ENCODE measurements around the gene PREPL. TPM values are rescaled to one million over a fixed set of nuclear protein-coding genes. Genes with fewer than 3 reads are reported as not detected.
"Not testable (repeated sequence)": the region's sequence is repeated elsewhere in the genome, so short reads cannot be mapped to it uniquely, and the experiment has no call there.

PREPL gene
- polyA plus RNA-seq, 1 donor (not counting 4 experiments of a cell fraction or from before 2014, with no cell fraction given), result 36.4 TPM

DNA sequence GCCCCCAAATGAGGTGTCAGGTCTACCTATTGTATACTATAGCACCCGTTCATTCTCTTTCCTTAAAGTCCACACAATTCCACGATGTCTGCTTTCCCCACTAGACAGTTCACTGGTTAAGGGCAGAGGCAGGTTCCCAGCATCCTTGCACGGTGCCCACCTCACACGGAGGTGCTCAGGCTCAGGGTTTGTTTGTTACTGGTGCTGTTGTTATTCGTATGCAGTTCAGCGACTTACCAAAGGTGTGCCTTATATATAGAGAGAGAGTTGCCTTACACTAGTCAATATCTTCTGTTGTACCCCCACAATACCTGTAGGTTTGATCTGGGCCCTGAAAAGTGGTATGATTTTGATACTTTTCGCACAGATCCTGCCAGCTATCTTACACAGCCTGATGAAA is 55.4 kb downstream of the PREPL start:
- H3K4me1 ChIP-seq (ENCODE audit: control insufficient read depth, extremely low read depth, insufficient read depth, low read length), result no peaks in the 10 kb centered on the region
- DNase-seq (ENCODE audit: low read depth, low spot score) (no peak), FAIRE-seq (no peak)
- H3K4me3 ChIP-seq (ENCODE audit: control insufficient read depth in 2 of 3, extremely low read depth in 1 of 3, insufficient read depth in 2 of 3, low read depth in 1 of 3, low read length in 3 of 3), result no peak overlapping the region
- peaks cover 5% of the 10 kb centered on the region for H3K9me3 ChIP-seq (ENCODE audit: control insufficient read depth, low read depth, low read length)
- no peaks in the 10 kb centered on the region for H3K79me2 ChIP-seq (ENCODE audit: control insufficient read depth, insufficient read depth, low read length)
- H3K36me3 ChIP-seq (ENCODE audit: control insufficient read depth in 2 of 2, extremely low read depth in 1 of 2, insufficient read depth in 2 of 2, low read length in 2 of 2), result no peaks in the 10 kb centered on the region
- no peaks in the 10 kb centered on the region for H3K9me1 ChIP-seq (ENCODE audit: control insufficient read depth, extremely low read depth, insufficient read depth, low read length)
- no peaks in the 10 kb centered on the region for H3K27me3 ChIP-seq (ENCODE audit: control insufficient read depth, extremely low read depth, insufficient read depth, low read length)
- TF ChIP-seq, protein P1, sequence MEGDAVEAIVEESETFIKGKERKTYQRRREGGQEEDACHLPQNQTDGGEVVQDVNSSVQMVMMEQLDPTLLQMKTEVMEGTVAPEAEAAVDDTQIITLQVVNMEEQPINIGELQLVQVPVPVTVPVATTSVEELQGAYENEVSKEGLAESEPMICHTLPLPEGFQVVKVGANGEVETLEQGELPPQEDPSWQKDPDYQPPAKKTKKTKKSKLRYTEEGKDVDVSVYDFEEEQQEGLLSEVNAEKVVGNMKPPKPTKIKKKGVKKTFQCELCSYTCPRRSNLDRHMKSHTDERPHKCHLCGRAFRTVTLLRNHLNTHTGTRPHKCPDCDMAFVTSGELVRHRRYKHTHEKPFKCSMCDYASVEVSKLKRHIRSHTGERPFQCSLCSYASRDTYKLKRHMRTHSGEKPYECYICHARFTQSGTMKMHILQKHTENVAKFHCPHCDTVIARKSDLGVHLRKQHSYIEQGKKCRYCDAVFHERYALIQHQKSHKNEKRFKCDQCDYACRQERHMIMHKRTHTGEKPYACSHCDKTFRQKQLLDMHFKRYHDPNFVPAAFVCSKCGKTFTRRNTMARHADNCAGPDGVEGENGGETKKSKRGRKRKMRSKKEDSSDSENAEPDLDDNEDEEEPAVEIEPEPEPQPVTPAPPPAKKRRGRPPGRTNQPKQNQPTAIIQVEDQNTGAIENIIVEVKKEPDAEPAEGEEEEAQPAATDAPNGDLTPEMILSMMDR (optimal IDR thresholded peaks at IDR 0.05 in 1 of 3, IDR thresholded peaks at IDR 0.05 in 1 of 3, conservative IDR thresholded peaks at IDR 0.05 in 1 of 3; ENCODE audit: extremely low read depth in 1 of 3, insufficient read depth in 2 of 3, low read length in 3 of 3), result no peak
- TF ChIP-seq EZH2 (IDR thresholded peaks at IDR 0.05; ENCODE audit: low read length), result no peak
- H3K4me2 ChIP-seq (ENCODE audit: control insufficient read depth, extremely low read depth, insufficient read depth, low read depth, low read length), result no peak overlapping the region
- H4K20me1 ChIP-seq (ENCODE audit: control insufficient read depth, extremely low read depth, insufficient read depth, low read length), result no peaks in the 10 kb centered on the region
- H3K27ac ChIP-seq (ENCODE audit: control insufficient read depth, insufficient read depth, low read length), result no peak overlapping the region
- dilution Hi-C loops (cut with MboI; ENCODE audit: extremely low pct_ligation_motif_present, low sequenced_read_pairs), result no loop called here
- no peak overlapping the region for H2AFZ ChIP-seq (ENCODE audit: control insufficient read depth, low read length)
- no peak overlapping the region for H3K9ac ChIP-seq (ENCODE audit: control insufficient read depth, extremely low read depth, insufficient read depth, low read length)

GRCh38 chr2:44304258-44304657 is 57.0 kb downstream of the PREPL start:
- H3K79me2 ChIP-seq (ENCODE audit: control insufficient read depth, insufficient read depth, low read length), result no peaks in the 10 kb centered on the region
- no peaks in the 10 kb centered on the region for H4K20me1 ChIP-seq (ENCODE audit: control insufficient read depth, extremely low read depth, insufficient read depth, low read length)
- H3K4me1 ChIP-seq (ENCODE audit: control insufficient read depth, extremely low read depth, insufficient read depth, low read length), result no peaks in the 10 kb centered on the region
- no peak overlapping the region for H3K4me2 ChIP-seq (ENCODE audit: control insufficient read depth, extremely low read depth, insufficient read depth, low read depth, low read length)
- no peak overlapping the region for H3K9ac ChIP-seq (ENCODE audit: control insufficient read depth, extremely low read depth, insufficient read depth, low read length)
- no peaks in the 10 kb centered on the region for H3K36me3 ChIP-seq (ENCODE audit: control insufficient read depth in 2 of 2, extremely low read depth in 1 of 2, insufficient read depth in 2 of 2, low read length in 2 of 2)
- no peaks in the 10 kb centered on the region for H3K9me3 ChIP-seq (ENCODE audit: control insufficient read depth, low read depth, low read length)
- no peak overlapping the region for H3K4me3 ChIP-seq (ENCODE audit: control insufficient read depth in 2 of 3, extremely low read depth in 1 of 3, insufficient read depth in 2 of 3, low read depth in 1 of 3, low read length in 3 of 3)
- dilution Hi-C loops (cut with MboI; ENCODE audit: extremely low pct_ligation_motif_present, low sequenced_read_pairs), result no loop called here
- DNase-seq (ENCODE audit: low read depth, low spot score) (no peak), FAIRE-seq (no peak)
- no peaks in the 10 kb centered on the region for H3K27me3 ChIP-seq (ENCODE audit: control insufficient read depth, extremely low read depth, insufficient read depth, low read length)
- no peak overlapping the region for H2AFZ ChIP-seq (ENCODE audit: control insufficient read depth, low read length)
- H3K9me1 ChIP-seq (ENCODE audit: control insufficient read depth, extremely low read depth, insufficient read depth, low read length), result no peaks in the 10 kb centered on the region
- no peak for TF ChIP-seq EZH2 (IDR thresholded peaks at IDR 0.05; ENCODE audit: low read length)
- TF ChIP-seq, protein P1 (optimal IDR thresholded peaks at IDR 0.05 in 1 of 3, IDR thresholded peaks at IDR 0.05 in 1 of 3, conservative IDR thresholded peaks at IDR 0.05 in 1 of 3; ENCODE audit: extremely low read depth in 1 of 3, insufficient read depth in 2 of 3, low read length in 3 of 3), result no peak
- H3K27ac ChIP-seq (ENCODE audit: control insufficient read depth, insufficient read depth, low read length), result no peak overlapping the region

- not testable (repeated sequence) for DNase-seq (ENCODE audit: low read depth, low spot score)
Observed at GRCh38 chr2:44303766-44304165, 57.5 kb downstream of the PREPL start.

More at GRCh38 chr2:44303766-44304165, 57.5 kb downstream of the PREPL start:
- H3K9me1 ChIP-seq (ENCODE audit: control insufficient read depth, extremely low read depth, insufficient read depth, low read length); H3K4me3 ChIP-seq (ENCODE audit: control insufficient read depth in 2 of 3, extremely low read depth in 1 of 3, insufficient read depth in 2 of 3, low read depth in 1 of 3, low read length in 3 of 3); H3K4me1 ChIP-seq (ENCODE audit: control insufficient read depth, extremely low read depth, insufficient read depth, low read length); H3K36me3 ChIP-seq (ENCODE audit: control insufficient read depth in 2 of 2, extremely low read depth in 1 of 2, insufficient read depth in 2 of 2, low read length in 2 of 2); H3K27ac ChIP-seq (ENCODE audit: control insufficient read depth, insufficient read depth, low read length); H3K9me3 ChIP-seq (ENCODE audit: control insufficient read depth, low read depth, low read length); H3K79me2 ChIP-seq (ENCODE audit: control insufficient read depth, insufficient read depth, low read length); H3K4me2 ChIP-seq (ENCODE audit: control insufficient read depth, extremely low read depth, insufficient read depth, low read depth, low read length); H3K27me3 ChIP-seq (ENCODE audit: control insufficient read depth, extremely low read depth, insufficient read depth, low read length); FAIRE-seq; dilution Hi-C loops (cut with MboI; ENCODE audit: extremely low pct_ligation_motif_present, low sequenced_read_pairs); H3K9ac ChIP-seq (ENCODE audit: control insufficient read depth, extremely low read depth, insufficient read depth, low read length); H4K20me1 ChIP-seq (ENCODE audit: control insufficient read depth, extremely low read depth, insufficient read depth, low read length); H2AFZ ChIP-seq (ENCODE audit: control insufficient read depth, low read length): not testable (repeated sequence)

Data from keratinocyte (primary cell).